Brain microvascular endothelial cell (primary cell): ENCODE results near the gene TLE7.

Experiments used
- DNase-seq: peaks from one replicate; pipeline ENCODE4 v3.0.0-alpha.2; 2020
- H3K27ac ChIP-seq: fragments of 250-450 bp; sonication (Bioruptor Pico); 2 replicates; pipeline ENCODE4 v1.5.1; 2020; ENCODE audit warnings: mild to moderate bottlenecking, moderate library complexity
- H3K27me3 ChIP-seq: fragments of 250-450 bp; sonication (Bioruptor Pico); replicated peaks from 2 replicates; pipeline ENCODE4 v1.5.1; 2020; ENCODE audit warnings: mild to moderate bottlenecking
- H3K36me3 ChIP-seq: fragments of 250-450 bp; sonication (Bioruptor Pico); replicated peaks from 2 replicates; pipeline ENCODE4 v1.5.1; 2020; ENCODE audit warnings: mild to moderate bottlenecking
- H3K4me3 ChIP-seq: 2 replicates; pipeline ENCODE4 v1.5.1; 2011; ENCODE audit warnings: low read depth, mild to moderate bottlenecking, control low read depth, low read length, moderate library complexity
- CTCF ChIP-seq: IDR thresholded peaks from 2 replicates; pipeline ENCODE4 v1.5.1; 2011; ENCODE audit warnings: low read depth, mild to moderate bottlenecking, moderate library complexity, low read length, control low read depth, inconsistent platforms; ENCODE audit errors: missing control alignments
- in situ Hi-C: cut with HindIII; loops from 2 replicates; pipeline ENCODE4 v1.10.0; 2017; ENCODE audit warnings: low sequenced_read_pairs, low pct_ligation_motif_present

Gene TLE7

DNA sequence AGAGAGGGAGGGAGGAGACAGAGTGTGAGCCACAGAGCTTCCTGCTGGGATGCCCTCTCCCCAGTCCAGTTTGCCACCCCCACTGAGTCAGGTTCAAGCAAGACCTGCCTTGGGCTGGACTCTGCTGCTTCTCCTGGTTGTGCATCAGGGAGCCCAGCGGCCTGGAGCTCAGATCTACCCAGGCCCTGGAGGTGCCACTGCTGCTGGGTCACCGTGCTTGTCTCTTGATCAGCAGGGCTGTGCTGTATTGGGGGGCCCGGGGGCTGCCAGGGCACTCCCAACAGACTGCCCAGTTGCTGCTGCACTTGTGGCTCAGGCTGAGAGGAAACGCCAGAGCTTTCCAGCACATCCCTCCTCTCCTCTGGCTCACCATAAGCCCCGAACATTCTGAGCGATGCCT, 8.9 kb downstream of the TLE7 start:
- Histone ChIP-seq H3K36me3 (no peaks in the 10 kb centered on the region), H3K27ac (no peak overlapping the region), H3K4me3 (no peak overlapping the region), H3K27me3 (no peaks in the 10 kb centered on the region)
- in situ Hi-C loops, result no loop called here
- no peak for TF ChIP-seq CTCF
- DNase-seq, result no peak

DNA sequence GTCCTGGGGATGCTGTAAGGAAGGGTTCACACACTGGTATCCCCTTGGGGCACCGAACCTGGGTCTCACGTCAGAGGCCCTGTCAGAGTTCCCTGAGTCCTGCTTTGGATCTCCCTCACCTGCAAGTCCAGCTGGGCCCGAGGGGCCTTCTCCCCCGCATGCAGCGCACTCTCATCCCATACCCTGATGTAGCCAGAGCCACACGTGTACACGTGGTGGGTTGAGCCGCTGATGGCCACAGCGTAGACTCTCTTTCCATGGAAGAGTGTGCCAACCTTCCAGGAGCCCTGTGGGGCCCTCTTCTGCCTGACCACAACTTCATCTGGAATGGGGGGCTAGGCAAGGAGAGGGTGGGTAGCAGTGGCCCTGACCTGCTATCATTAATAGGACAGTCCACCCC, 9.9 kb downstream of the TLE7 start:
- in situ Hi-C loops, result no loop called here
- H3K27ac ChIP-seq, result no peak overlapping the region
- H3K27me3 ChIP-seq, result no peaks in the 10 kb centered on the region
- TF ChIP-seq CTCF, result no peak
- no peaks in the 10 kb centered on the region for H3K36me3 ChIP-seq
- no peak overlapping the region for H3K4me3 ChIP-seq
- DNase-seq, result no peak

GRCh38 chr16:71431176-71431575, 10.7 kb downstream of the TLE7 start:
- Histone ChIP-seq H3K36me3 (no peaks in the 10 kb centered on the region), H3K27ac (no peak overlapping the region), H3K27me3 (no peaks in the 10 kb centered on the region), H3K4me3 (no peak overlapping the region)
- no peak for DNase-seq
- in situ Hi-C loops, result no loop called here
- no peak for TF ChIP-seq CTCF

- H3K27ac ChIP-seq, result no peak overlapping the region
- TF ChIP-seq CTCF, result no peak
- H3K27me3 ChIP-seq, result no peaks in the 10 kb centered on the region
- no peaks in the 10 kb centered on the region for H3K36me3 ChIP-seq
- no peak overlapping the region for H3K4me3 ChIP-seq
- in situ Hi-C loops, result no loop called here
- no peak for DNase-seq
Measured at GRCh38 chr16:71430744-71431143, 11.1 kb downstream of the TLE7 start.

GRCh38 chr16:71429581-71429980, 12.3 kb downstream of the TLE7 start:
- TF ChIP-seq CTCF, result no peak
- Histone ChIP-seq H3K4me3 (no peak overlapping the region), H3K27ac (no peak overlapping the region), H3K27me3 (no peaks in the 10 kb centered on the region), H3K36me3 (no peaks in the 10 kb centered on the region)
- DNase-seq, result no peak
- in situ Hi-C loops, result no loop called here

GRCh38 chr16:71428883-71429282, 13.0 kb downstream of the TLE7 start:
- in situ Hi-C loops, result no loop called here
- Histone ChIP-seq H3K27ac (no peak overlapping the region), H3K36me3 (no peaks in the 10 kb centered on the region), H3K4me3 (no peak overlapping the region), H3K27me3 (no peaks in the 10 kb centered on the region)
- DNase-seq, result peak; percentile 24
- TF ChIP-seq CTCF, result no peak
